A549 (cell line): Measurements from ENCODE around the gene TMEM108. TPM values are rescaled to one million over a fixed set of nuclear protein-coding genes. Genes with fewer than 3 reads are reported as not detected.

ENCODE experiments used
- ATAC-seq, 2 experiments: fragments of 200-7000 bp in 1 of 2; fragments of >200 bp in 1 of 2; cut with Nextera tagmentation in 1 of 2; cut with Tn5 transposase in 1 of 2; 3 replicates each; pipeline versions ENCODE4 v1.8.0 to v1.9.1; 2018 to 2020; ENCODE audit warnings: mild to moderate bottlenecking in 1 of 2, moderate library complexity in 1 of 2
- CTCF ChIA-PET: fragments of 300-600 bp; sonication (Branson Sonifier 250); formaldehyde crosslinking; extraction: SDS; loops from one replicate; lab custom pipeline; 2021; ENCODE audit warnings: antibody characterized with exemption, inconsistent platforms; lab: Yijun Ruan, JAX
- POLR2A ChIA-PET: fragments of 350-600 bp; formaldehyde crosslinking; extraction: SDS; loops from one replicate; lab custom pipeline; 2021; ENCODE audit warnings: antibody characterized with exemption, inconsistent platforms; lab: Yijun Ruan, JAX
- DNase-seq, 2 experiments: peaks; one replicate each; pipeline versions ENCODE4 v3.0.0 to v3.0.0-alpha.2; 2011 to 2016; ENCODE audit warnings: low read depth in 1 of 2, low spot score in 1 of 2
- FAIRE-seq: peaks from 2 replicates; lab custom pipeline; 2011; peaks lifted over from hg19 to GRCh38; lab: Jason Lieb, UNC
- H3K27ac ChIP-seq, 2 experiments: fragments of >200 bp; sonication (Bioruptor Twin); formaldehyde crosslinking; 3 replicates each; pipeline ENCODE4 v1.5.1; 2016 to 2017
- H3K4me1 ChIP-seq: fragments of >200 bp; sonication (Bioruptor Twin); formaldehyde crosslinking; 3 replicates; pipeline ENCODE4 v1.6.1; 2016
- H3K4me2 ChIP-seq: fragments of >200 bp; sonication (Bioruptor Twin); formaldehyde crosslinking; 3 replicates; pipeline ENCODE4 v1.6.1; 2016
- H3K4me3 ChIP-seq: fragments of >200 bp; sonication (Bioruptor Twin); formaldehyde crosslinking; 3 replicates; pipeline ENCODE4 v1.5.1; 2016
- H3K9me3 ChIP-seq: fragments of >200 bp; sonication (Bioruptor Twin); formaldehyde crosslinking; 3 replicates; pipeline ENCODE4 v1.6.1; 2016
- CBX2 ChIP-seq: fragments of 200-600 bp; sonication (generic); IDR thresholded peaks from 2 replicates; pipeline ENCODE4 v1.6.1; 2016; ENCODE audit warnings: low read depth, mild to moderate bottlenecking, borderline replicate concordance
- CHD4 ChIP-seq: fragments of 200-600 bp; sonication (generic); IDR thresholded peaks from 2 replicates; pipeline ENCODE4 v1.6.1; 2016; ENCODE audit warnings: antibody characterized with exemption, mild to moderate bottlenecking, borderline replicate concordance
- E2F6 ChIP-seq: IDR thresholded peaks from 2 replicates; pipeline ENCODE4 v1.6.1; 2012; ENCODE audit warnings: low read depth, borderline replicate concordance
- EHF ChIP-seq: fragments of 250-450 bp; sonication (Bioruptor Pico); IDR thresholded peaks from 2 replicates; pipeline ENCODE4 v1.5.0; 2020; ENCODE audit warnings: mild to moderate bottlenecking
- ESRRA ChIP-seq: fragments of 150-350 bp; IDR thresholded peaks from 2 replicates; pipeline ENCODE4 v1.6.1; 2014; ENCODE audit warnings: mild to moderate bottlenecking, low read length, borderline replicate concordance
- HEYL ChIP-seq: fragments of 250-450 bp; sonication (Bioruptor Pico); IDR thresholded peaks from 2 replicates; pipeline ENCODE4 v1.8.0; 2021; ENCODE audit warnings: mild to moderate bottlenecking, moderate library complexity
- JUNB ChIP-seq: fragments of >200 bp; sonication (Bioruptor Twin); formaldehyde crosslinking; IDR thresholded peaks from 2 replicates; pipeline ENCODE4 v1.6.1; 2016
- KDM5A ChIP-seq: fragments of 200-600 bp; sonication (generic); IDR thresholded peaks from 2 replicates; pipeline ENCODE4 v1.6.1; 2016; ENCODE audit warnings: antibody characterized with exemption, mild to moderate bottlenecking
- MAZ ChIP-seq: fragments of 150-350 bp; IDR thresholded peaks from 2 replicates; pipeline ENCODE4 v1.6.1; 2014; ENCODE audit warnings: antibody characterized with exemption, low read depth, low read length, borderline replicate concordance
- NFE2L2 ChIP-seq: fragments of 150-350 bp; conservative IDR thresholded peaks from 2 replicates; pipeline ENCODE4 v1.6.1; 2014; ENCODE audit warnings: low read length
- NPAS2 ChIP-seq: fragments of 250-450 bp; sonication (Bioruptor Pico); IDR thresholded peaks from 2 replicates; pipeline ENCODE4 v1.8.0; 2022; ENCODE audit warnings: mild to moderate bottlenecking, moderate library complexity, borderline replicate concordance
- PBX3 ChIP-seq: IDR thresholded peaks from 2 replicates; pipeline ENCODE4 v1.6.1; 2012
- POLR2AphosphoS2 ChIP-seq: conservative IDR thresholded peaks from 2 replicates; pipeline ENCODE4 v1.6.1; 2012; ENCODE audit warnings: low read length, improper control_type of control experiment, inconsistent platforms
- RAD21 ChIP-seq, 2 experiments: fragments of >200 bp in 1 of 2; sonication (Bioruptor Twin) in 1 of 2; formaldehyde crosslinking in 1 of 2; IDR thresholded peaks in 1 of 2; conservative IDR thresholded peaks in 1 of 2; 2 replicates in 1 of 2; 3 replicates in 1 of 2; pipeline ENCODE4 v1.6.1; 2012 to 2018; ENCODE audit warnings: inconsistent platforms in 1 of 2
- RFX5 ChIP-seq: fragments of 450-650 bp; IDR thresholded peaks from 2 replicates; pipeline ENCODE4 v1.7.1; 2014; ENCODE audit warnings: antibody characterized with exemption, mild to moderate bottlenecking, moderate library complexity
- RNF2 ChIP-seq: fragments of 200-600 bp; sonication (generic); IDR thresholded peaks from 2 replicates; pipeline ENCODE4 v1.6.1; 2016; ENCODE audit warnings: low read depth, mild to moderate bottlenecking, antibody characterized with exemption, moderate library complexity, borderline replicate concordance
- TFCP2L1 ChIP-seq: fragments of 250-450 bp; sonication (Bioruptor Pico); IDR thresholded peaks from 2 replicates; pipeline ENCODE4 v1.5.0; 2021; ENCODE audit warnings: mild to moderate bottlenecking
- USF2 ChIP-seq: fragments of 450-650 bp; IDR thresholded peaks from 2 replicates; pipeline ENCODE4 v1.6.1; 2014; ENCODE audit warnings: antibody characterized with exemption
- ZC3H11A ChIP-seq: fragments of 450-650 bp; IDR thresholded peaks from 2 replicates; pipeline ENCODE4 v1.6.1; 2014; ENCODE audit warnings: antibody characterized with exemption, mild to moderate bottlenecking
- WGBS: methylation state at CpG from one replicate; pipeline ENCODE4 v1.1.6; 2017; ENCODE audit errors: missing lambda C conversion rate; 5-methylcytosine and 5-hydroxymethylcytosine counted together
- polyA plus RNA-seq, 4 experiments: library from polyadenylated mRNA; depleted of rRNA in 3 of 4; stranded (reverse); fragments of >200 nt; fragmentation: RNase III in 1 of 4; extraction: RNeasy Plus Mini Kit Qiagen cat#74134 plus additional on column Dnase treatment in 1 of 4; gene quantifications; 2 replicates in 3 of 4; 3 replicates in 1 of 4; pipeline ENCODE4 v1.2.3, GENCODE V29; 2011 to 2017
- TF ChIP-seq, protein P1 (sequence below): fragments of 250-450 bp; sonication (Bioruptor Pico); IDR thresholded peaks from 2 replicates; pipeline ENCODE4 v1.5.0; 2021; ENCODE audit warnings: mild to moderate bottlenecking, moderate library complexity, borderline replicate concordance
- TF ChIP-seq, protein P2 (sequence below): fragments of >200 bp; sonication (Bioruptor Twin); formaldehyde crosslinking; IDR thresholded peaks from 3 replicates; pipeline ENCODE4 v1.5.1; 2016

The TMEM108 gene
- polyA plus RNA-seq, 2 of the 4 experiments (the other 2 are of a cell fraction), result not detected

- no peak for FAIRE-seq
Observed at GRCh38 chr3:133167340-133168024, 129.3 kb downstream of the TMEM108 start.

DNA sequence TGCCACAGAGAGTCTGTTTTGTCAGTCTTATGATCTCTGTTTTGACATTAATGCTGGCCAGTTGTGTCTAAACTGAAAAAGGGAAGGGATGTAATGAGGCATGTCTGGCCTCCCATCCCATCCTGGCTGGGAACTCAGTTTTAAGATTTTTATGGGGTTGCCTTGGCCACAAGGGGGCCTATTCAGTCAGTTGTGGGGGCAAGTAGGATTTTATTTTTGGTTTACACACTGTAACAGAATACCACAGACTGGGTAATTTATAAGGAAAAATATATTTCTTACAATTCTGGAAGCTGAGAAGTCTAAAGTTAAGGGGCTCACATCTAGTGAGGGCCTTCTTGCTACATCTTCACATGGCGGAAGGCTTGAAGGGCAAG, 129.8 kb downstream of the TMEM108 start:
- DNase-seq (no peak), FAIRE-seq (no peak), ATAC-seq (no peak)
- H3K4me3 ChIP-seq, result no peak overlapping the region
- POLR2A ChIA-PET, result no interaction called here
- 100% methylated on average over 1 of the region's 1 CpG for WGBS
- no peaks in the 10 kb centered on the region for H3K4me1 ChIP-seq
- H3K9me3 ChIP-seq, result no peaks in the 10 kb centered on the region
- CTCF ChIA-PET, result no interaction called here
- H3K4me2 ChIP-seq, result no peak overlapping the region
- TF ChIP-seq RNF2, result no peak
- TF ChIP-seq MAZ, result no peak
- no peak for TF ChIP-seq NFE2L2
- no peak for TF ChIP-seq ESRRA
- H3K27ac ChIP-seq, result no peak overlapping the region

More at GRCh38 chr3:133167340-133168024, 129.3 kb downstream of the TMEM108 start:
- Histone ChIP-seq H3K4me2 (no peak overlapping the region), H3K4me1 (no peaks in the 10 kb centered on the region), H3K9me3 (no peaks in the 10 kb centered on the region), H3K4me3 (no peak overlapping the region), H3K27ac (no peak overlapping the region)
- ATAC-seq, result no peak
- DNase-seq, result no peak
- WGBS, result 82% methylated on average over 11 of the region's 36 CpGs
- POLR2A ChIA-PET, result no interaction called here
- CTCF ChIA-PET, result no interaction called here
- no peak for TF ChIP-seq PBX3
- no peak for TF ChIP-seq POLR2AphosphoS2
- no peak for TF ChIP-seq RFX5
- TF ChIP-seq RAD21 (conservative IDR thresholded peaks at IDR 0.05 in 1 of 2, IDR thresholded peaks at IDR 0.05 in 1 of 2), result no peak
- no peak for TF ChIP-seq EHF
- no peak for TF ChIP-seq TFCP2L1
- no peak for TF ChIP-seq JUNB
- TF ChIP-seq, protein P1, sequence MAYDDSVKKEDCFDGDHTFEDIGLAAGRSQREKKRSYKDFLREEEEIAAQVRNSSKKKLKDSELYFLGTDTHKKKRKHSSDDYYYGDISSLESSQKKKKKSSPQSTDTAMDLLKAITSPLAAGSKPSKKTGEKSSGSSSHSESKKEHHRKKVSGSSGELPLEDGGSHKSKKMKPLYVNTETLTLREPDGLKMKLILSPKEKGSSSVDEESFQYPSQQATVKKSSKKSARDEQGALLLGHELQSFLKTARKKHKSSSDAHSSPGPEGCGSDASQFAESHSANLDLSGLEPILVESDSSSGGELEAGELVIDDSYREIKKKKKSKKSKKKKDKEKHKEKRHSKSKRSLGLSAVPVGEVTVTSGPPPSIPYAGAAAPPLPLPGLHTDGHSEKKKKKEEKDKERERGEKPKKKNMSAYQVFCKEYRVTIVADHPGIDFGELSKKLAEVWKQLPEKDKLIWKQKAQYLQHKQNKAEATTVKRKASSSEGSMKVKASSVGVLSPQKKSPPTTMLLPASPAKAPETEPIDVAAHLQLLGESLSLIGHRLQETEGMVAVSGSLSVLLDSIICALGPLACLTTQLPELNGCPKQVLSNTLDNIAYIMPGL (CRISPR knock-in tag), result no peak

GRCh38 chr3:133169331-133170068, 131.3 kb downstream of the TMEM108 start:
- no peak overlapping the region for H3K4me2 ChIP-seq
- no peak for TF ChIP-seq KDM5A
- TF ChIP-seq MAZ, result no peak
- no peak for TF ChIP-seq NFE2L2
- TF ChIP-seq TFCP2L1, result no peak
- ChIA-PET CTCF (no interaction called here), POLR2A (no interaction called here)
- H3K4me3 ChIP-seq, result no peak overlapping the region
- H3K9me3 ChIP-seq, result no peaks in the 10 kb centered on the region
- ATAC-seq (no peak), FAIRE-seq (no peak), DNase-seq (no peak)
- 43% methylated on average over 6 of the region's 6 CpGs for WGBS
- no peak overlapping the region for H3K27ac ChIP-seq
- no peaks in the 10 kb centered on the region for H3K4me1 ChIP-seq

- no peaks in the 10 kb centered on the region for H3K9me3 ChIP-seq
- H3K4me2 ChIP-seq, result no peak overlapping the region
- CTCF ChIA-PET, result no interaction called here
- 7% methylated on average over 2 of the region's 2 CpGs for WGBS
- DNase-seq (no peak), FAIRE-seq (no peak), ATAC-seq (no peak)
- H3K27ac ChIP-seq, result no peak overlapping the region
- no peaks in the 10 kb centered on the region for H3K4me1 ChIP-seq
- POLR2A ChIA-PET, result no interaction called here
- no peak overlapping the region for H3K4me3 ChIP-seq
- no peak for TF ChIP-seq CHD4
- no peak for TF ChIP-seq CBX2
- no peak for TF ChIP-seq E2F6
- no peak for TF ChIP-seq TFCP2L1
- no peak for TF ChIP-seq PBX3
- no peak for TF ChIP-seq USF2
- TF ChIP-seq ZC3H11A, result no peak
- TF ChIP-seq, protein P2, sequence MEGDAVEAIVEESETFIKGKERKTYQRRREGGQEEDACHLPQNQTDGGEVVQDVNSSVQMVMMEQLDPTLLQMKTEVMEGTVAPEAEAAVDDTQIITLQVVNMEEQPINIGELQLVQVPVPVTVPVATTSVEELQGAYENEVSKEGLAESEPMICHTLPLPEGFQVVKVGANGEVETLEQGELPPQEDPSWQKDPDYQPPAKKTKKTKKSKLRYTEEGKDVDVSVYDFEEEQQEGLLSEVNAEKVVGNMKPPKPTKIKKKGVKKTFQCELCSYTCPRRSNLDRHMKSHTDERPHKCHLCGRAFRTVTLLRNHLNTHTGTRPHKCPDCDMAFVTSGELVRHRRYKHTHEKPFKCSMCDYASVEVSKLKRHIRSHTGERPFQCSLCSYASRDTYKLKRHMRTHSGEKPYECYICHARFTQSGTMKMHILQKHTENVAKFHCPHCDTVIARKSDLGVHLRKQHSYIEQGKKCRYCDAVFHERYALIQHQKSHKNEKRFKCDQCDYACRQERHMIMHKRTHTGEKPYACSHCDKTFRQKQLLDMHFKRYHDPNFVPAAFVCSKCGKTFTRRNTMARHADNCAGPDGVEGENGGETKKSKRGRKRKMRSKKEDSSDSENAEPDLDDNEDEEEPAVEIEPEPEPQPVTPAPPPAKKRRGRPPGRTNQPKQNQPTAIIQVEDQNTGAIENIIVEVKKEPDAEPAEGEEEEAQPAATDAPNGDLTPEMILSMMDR, result no peak
- no peak for TF ChIP-seq NPAS2
- no peak for TF ChIP-seq HEYL
Observed at GRCh38 chr3:133171831-133172230, 133.6 kb downstream of the TMEM108 start.
